ENCODE measurements around the gene POU2AF1.

- no peak for TF ChIP-seq POLR2AphosphoS5 (IDR thresholded peaks at IDR 0.05; ENCODE audit: borderline replicate concordance, low read depth, low read length)
- TF ChIP-seq EZH2 (IDR thresholded peaks at IDR 0.05), result no peak
These were observed 28.3 kb downstream of the POU2AF1 start for GRCh38 chr11:111350811-111351210.
